Stomach (tissue), 4 donors: ENCODE measurements around the gene CHST11.

Experiments used
- EP300 ChIP-seq: sonication (generic); formaldehyde crosslinking; IDR thresholded peaks from one replicate; pipeline ENCODE4 v1.6.1; 2017; ENCODE audit warnings: antibody characterized with exemption
- TF ChIP-seq, protein P1 (sequence below), 7 experiments: fragments of 450-650 bp in 4 of 7; fragments of 200-600 bp in 3 of 7; sonication (generic) in 3 of 7; IDR thresholded peaks; one replicate each; pipeline ENCODE4 v1.5.1; 2016 to 2019; ENCODE audit warnings: antibody characterized with exemption in 7 of 7, control low read depth in 2 of 7, mild to moderate bottlenecking in 1 of 7

DNA sequence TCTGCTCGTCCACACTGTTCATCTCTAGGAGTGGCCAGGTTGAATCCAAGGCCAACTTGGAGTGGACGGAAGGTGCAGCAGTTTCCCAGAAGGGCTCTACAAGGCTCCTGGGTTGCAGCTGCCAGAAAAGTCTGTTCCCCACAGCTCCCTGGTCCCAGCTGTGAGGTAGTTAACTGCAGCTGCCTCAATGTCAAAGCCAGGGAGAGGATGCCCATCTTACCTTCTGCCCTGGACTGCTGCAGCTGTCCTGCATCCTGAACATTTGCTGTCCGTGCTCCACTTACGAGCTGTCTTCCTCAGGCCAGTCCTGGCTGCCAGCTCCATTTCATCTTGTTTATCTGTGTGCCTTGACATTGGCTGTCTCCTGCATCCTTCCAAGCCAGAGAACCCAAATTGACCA, 274.0 kb downstream of the CHST11 start:
- TF ChIP-seq, protein P1, sequence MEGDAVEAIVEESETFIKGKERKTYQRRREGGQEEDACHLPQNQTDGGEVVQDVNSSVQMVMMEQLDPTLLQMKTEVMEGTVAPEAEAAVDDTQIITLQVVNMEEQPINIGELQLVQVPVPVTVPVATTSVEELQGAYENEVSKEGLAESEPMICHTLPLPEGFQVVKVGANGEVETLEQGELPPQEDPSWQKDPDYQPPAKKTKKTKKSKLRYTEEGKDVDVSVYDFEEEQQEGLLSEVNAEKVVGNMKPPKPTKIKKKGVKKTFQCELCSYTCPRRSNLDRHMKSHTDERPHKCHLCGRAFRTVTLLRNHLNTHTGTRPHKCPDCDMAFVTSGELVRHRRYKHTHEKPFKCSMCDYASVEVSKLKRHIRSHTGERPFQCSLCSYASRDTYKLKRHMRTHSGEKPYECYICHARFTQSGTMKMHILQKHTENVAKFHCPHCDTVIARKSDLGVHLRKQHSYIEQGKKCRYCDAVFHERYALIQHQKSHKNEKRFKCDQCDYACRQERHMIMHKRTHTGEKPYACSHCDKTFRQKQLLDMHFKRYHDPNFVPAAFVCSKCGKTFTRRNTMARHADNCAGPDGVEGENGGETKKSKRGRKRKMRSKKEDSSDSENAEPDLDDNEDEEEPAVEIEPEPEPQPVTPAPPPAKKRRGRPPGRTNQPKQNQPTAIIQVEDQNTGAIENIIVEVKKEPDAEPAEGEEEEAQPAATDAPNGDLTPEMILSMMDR (IDR thresholded peaks at IDR 0.05) = no peak
- no peak for TF ChIP-seq EP300
